ENCODE results near the gene NOXRED1.

The NOXRED1 gene

GRCh38 chr14:77359626-77360025, 63.7 kb downstream of the NOXRED1 start:
- Histone ChIP-seq H3K9ac (ENCODE audit: low read length) (no peak overlapping the region), H3K4me3 (ENCODE audit: low read length) (no peak overlapping the region), H3K79me2 (ENCODE audit: low read length) (peaks cover 30% of the 10 kb centered on the region), H3K27me3 (ENCODE audit: low read depth, low read length) (no peaks in the 10 kb centered on the region), H2AFZ (ENCODE audit: low read depth, low read length) (no peak overlapping the region), H3K9me3 (ENCODE audit: insufficient read depth, low read length) (no peaks in the 10 kb centered on the region), H3K27ac (ENCODE audit: low read length) (no peak overlapping the region), H3K4me2 (ENCODE audit: low read length) (no peak overlapping the region), H3K36me3 (replicated peaks; ENCODE audit: low read depth, low read length) (peaks cover 3% of the 10 kb centered on the region), H4K20me1 (ENCODE audit: insufficient read depth, low read length) (peaks cover 10% of the 10 kb centered on the region; the same call in 1 of the 2 replicates), H3K4me1 (ENCODE audit: low read length) (0 out of 2 replicates have a peak, but pooled peaks cover 3% of the 10 kb centered on the region)
- no peak for TF ChIP-seq EZH2phosphoT487 (IDR thresholded peaks at IDR 0.05; ENCODE audit: low read depth)
- TF ChIP-seq, protein P1, sequence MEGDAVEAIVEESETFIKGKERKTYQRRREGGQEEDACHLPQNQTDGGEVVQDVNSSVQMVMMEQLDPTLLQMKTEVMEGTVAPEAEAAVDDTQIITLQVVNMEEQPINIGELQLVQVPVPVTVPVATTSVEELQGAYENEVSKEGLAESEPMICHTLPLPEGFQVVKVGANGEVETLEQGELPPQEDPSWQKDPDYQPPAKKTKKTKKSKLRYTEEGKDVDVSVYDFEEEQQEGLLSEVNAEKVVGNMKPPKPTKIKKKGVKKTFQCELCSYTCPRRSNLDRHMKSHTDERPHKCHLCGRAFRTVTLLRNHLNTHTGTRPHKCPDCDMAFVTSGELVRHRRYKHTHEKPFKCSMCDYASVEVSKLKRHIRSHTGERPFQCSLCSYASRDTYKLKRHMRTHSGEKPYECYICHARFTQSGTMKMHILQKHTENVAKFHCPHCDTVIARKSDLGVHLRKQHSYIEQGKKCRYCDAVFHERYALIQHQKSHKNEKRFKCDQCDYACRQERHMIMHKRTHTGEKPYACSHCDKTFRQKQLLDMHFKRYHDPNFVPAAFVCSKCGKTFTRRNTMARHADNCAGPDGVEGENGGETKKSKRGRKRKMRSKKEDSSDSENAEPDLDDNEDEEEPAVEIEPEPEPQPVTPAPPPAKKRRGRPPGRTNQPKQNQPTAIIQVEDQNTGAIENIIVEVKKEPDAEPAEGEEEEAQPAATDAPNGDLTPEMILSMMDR (IDR thresholded peaks at IDR 0.05; ENCODE audit: low read depth, low read length), result no peak

GRCh38 chr14:77356899-77357298, 66.4 kb downstream of the NOXRED1 start:
- peaks cover 3% of the 10 kb centered on the region for H3K36me3 ChIP-seq (replicated peaks; ENCODE audit: low read depth, low read length)
- H3K4me1 ChIP-seq (ENCODE audit: low read length), result 0 out of 2 replicates have a peak, but pooled peaks cover 3% of the 10 kb centered on the region
- H3K27me3 ChIP-seq (ENCODE audit: low read depth, low read length), result no peaks in the 10 kb centered on the region
- no peak overlapping the region for H3K4me2 ChIP-seq (ENCODE audit: low read length)
- no peaks in the 10 kb centered on the region for H4K20me1 ChIP-seq (ENCODE audit: insufficient read depth, low read length)
- no peak overlapping the region for H3K9ac ChIP-seq (ENCODE audit: low read length)
- H2AFZ ChIP-seq (ENCODE audit: low read depth, low read length), result no peak overlapping the region
- peaks cover 8% of the 10 kb centered on the region; the same call in 1 of the 2 replicates for H3K79me2 ChIP-seq (ENCODE audit: low read length)
- TF ChIP-seq, protein P1 (IDR thresholded peaks at IDR 0.05; ENCODE audit: low read depth, low read length), result no peak
- TF ChIP-seq EZH2phosphoT487 (IDR thresholded peaks at IDR 0.05; ENCODE audit: low read depth), result no peak
- H3K9me3 ChIP-seq (ENCODE audit: insufficient read depth, low read length), result no peaks in the 10 kb centered on the region
- H3K27ac ChIP-seq (ENCODE audit: low read length), result no peak overlapping the region
- no peak overlapping the region for H3K4me3 ChIP-seq (ENCODE audit: low read length)

DNA sequence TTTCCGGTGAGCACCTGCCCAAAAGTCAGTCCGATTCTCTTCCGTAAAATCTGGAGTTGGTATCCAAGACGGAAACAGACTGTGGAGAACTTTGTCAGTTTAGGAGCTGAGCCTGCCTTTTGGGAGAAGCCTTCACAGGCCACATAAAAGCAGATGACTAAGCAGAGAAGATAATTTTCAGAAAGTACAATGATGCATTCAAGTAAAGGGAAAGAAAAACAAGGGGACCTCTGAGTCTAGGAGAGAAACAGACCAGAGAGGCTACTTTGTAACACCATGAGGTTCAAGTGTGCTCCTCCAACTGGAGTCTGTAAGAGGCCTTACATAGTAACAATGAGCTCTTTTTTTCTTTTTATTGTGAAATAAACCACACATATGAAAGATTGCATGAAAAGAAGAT, 67.5 kb downstream of the NOXRED1 start:
- Histone ChIP-seq H3K9me3 (ENCODE audit: insufficient read depth, low read length) (no peaks in the 10 kb centered on the region), H3K79me2 (ENCODE audit: low read length) (0 out of 2 replicates have a peak, but pooled peaks cover 3% of the 10 kb centered on the region), H3K27ac (ENCODE audit: low read length) (no peak overlapping the region), H3K9ac (ENCODE audit: low read length) (no peak overlapping the region), H3K4me3 (ENCODE audit: low read length) (no peak overlapping the region), H2AFZ (ENCODE audit: low read depth, low read length) (no peak overlapping the region), H3K4me2 (ENCODE audit: low read length) (no peak overlapping the region), H3K27me3 (ENCODE audit: low read depth, low read length) (no peaks in the 10 kb centered on the region), H3K36me3 (replicated peaks; ENCODE audit: low read depth, low read length) (peaks cover 5% of the 10 kb centered on the region), H4K20me1 (ENCODE audit: insufficient read depth, low read length) (no peaks in the 10 kb centered on the region), H3K4me1 (ENCODE audit: low read length) (0 out of 2 replicates have a peak, but pooled peaks cover 3% of the 10 kb centered on the region)
- no peak for TF ChIP-seq EZH2phosphoT487 (IDR thresholded peaks at IDR 0.05; ENCODE audit: low read depth)
- TF ChIP-seq, protein P1 (IDR thresholded peaks at IDR 0.05; ENCODE audit: low read depth, low read length), result no peak

- H3K27me3 ChIP-seq (ENCODE audit: low read depth, low read length), result no peaks in the 10 kb centered on the region
- no peak overlapping the region for H3K27ac ChIP-seq (ENCODE audit: low read length)
- H3K9ac ChIP-seq (ENCODE audit: low read length), result no peak overlapping the region
- no peaks in the 10 kb centered on the region for H4K20me1 ChIP-seq (ENCODE audit: insufficient read depth, low read length)
- peaks cover 21% of the 10 kb centered on the region for H3K36me3 ChIP-seq (replicated peaks; ENCODE audit: low read depth, low read length)
- H3K4me3 ChIP-seq (ENCODE audit: low read length), result no peak overlapping the region
- peaks cover 2% of the 10 kb centered on the region; the same call in 1 of the 2 replicates for H3K4me1 ChIP-seq (ENCODE audit: low read length)
- H3K4me2 ChIP-seq (ENCODE audit: low read length), result no peak overlapping the region
- H3K79me2 ChIP-seq (ENCODE audit: low read length), result 0 out of 2 replicates have a peak, but pooled peaks cover 3% of the 10 kb centered on the region
- H3K9me3 ChIP-seq (ENCODE audit: insufficient read depth, low read length), result no peaks in the 10 kb centered on the region
- TF ChIP-seq EZH2phosphoT487 (IDR thresholded peaks at IDR 0.05; ENCODE audit: low read depth), result no peak
- TF ChIP-seq, protein P1 (IDR thresholded peaks at IDR 0.05; ENCODE audit: low read depth, low read length), result no peak
- no peak overlapping the region for H2AFZ ChIP-seq (ENCODE audit: low read depth, low read length)
These were observed 69.7 kb downstream of the NOXRED1 start for GRCh38 chr14:77353469-77354141.
